IPS DF 6.9 (cell line): ENCODE data around the gene BABAM2.
"Not testable (repeated sequence)": the region's sequence is repeated elsewhere in the genome, so short reads cannot be mapped to it uniquely, and the experiment has no call there.

ENCODE experiments used
- DNase-seq: peaks from one replicate; pipeline ENCODE4 v3.0.0-alpha.2; 2013; ENCODE audit warnings: low read depth, low spot score
- H3K27ac ChIP-seq: one replicate; pipeline ENCODE4 v1.5.1; 2013; ENCODE audit warnings: low read length, control low read depth
- H3K27me3 ChIP-seq: 2 replicates; pipeline ENCODE4 v1.6.1; 2013; ENCODE audit warnings: mild to moderate bottlenecking, low read length; ENCODE audit not compliant: control insufficient read depth, insufficient read depth
- H3K36me3 ChIP-seq: 2 replicates; pipeline ENCODE4 v1.6.1; 2013; ENCODE audit warnings: low read length; ENCODE audit not compliant: control insufficient read depth, insufficient read depth
- H3K4me1 ChIP-seq: 2 replicates; pipeline ENCODE4 v1.6.1; 2013; ENCODE audit warnings: low read length; ENCODE audit not compliant: control insufficient read depth, insufficient read depth
- H3K4me3 ChIP-seq: 2 replicates; pipeline ENCODE4 v1.5.1; 2013; ENCODE audit warnings: mild to moderate bottlenecking, low read length
- H3K9me3 ChIP-seq: 2 replicates; pipeline ENCODE4 v1.6.1; 2013; ENCODE audit warnings: low read length, inconsistent platforms; ENCODE audit not compliant: control insufficient read depth, insufficient read depth
- WGBS: extraction: QIAGEN DNeasy Blood & Tissue Kit; methylation state at CpG from one replicate; pipeline ENCODE4 v1.1.7; 2013; ENCODE audit warnings: mixed read lengths, missing lambda C conversion rate; ENCODE audit not compliant: insufficient read length, insufficient coverage; 5-methylcytosine and 5-hydroxymethylcytosine counted together

BABAM2 gene

DNA sequence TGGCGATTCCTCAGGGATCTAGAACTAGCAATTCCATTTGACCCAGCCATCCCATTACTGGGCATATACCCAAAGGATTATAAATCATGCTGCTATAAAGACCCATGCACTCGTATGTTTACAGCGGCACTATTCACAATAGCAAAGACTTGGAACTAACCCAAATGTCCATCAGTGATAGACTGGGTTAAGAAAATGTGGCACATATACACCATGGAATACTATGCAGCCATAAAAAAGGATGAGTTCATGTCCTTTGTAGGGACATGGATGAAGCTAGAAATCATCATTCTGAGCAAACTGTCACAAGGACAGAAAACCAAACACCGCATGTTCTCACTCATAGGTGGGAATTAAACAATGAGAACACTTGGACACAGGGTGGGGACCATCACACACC lies 481.2 kb downstream of the BABAM2 start:
- not testable (repeated sequence) for H3K36me3 ChIP-seq, H3K27ac ChIP-seq, DNase-seq, H3K4me1 ChIP-seq, H3K9me3 ChIP-seq, H3K27me3 ChIP-seq, H3K4me3 ChIP-seq
- no CpG with 5 or more reads among the region's 4 CpGs for WGBS

DNA sequence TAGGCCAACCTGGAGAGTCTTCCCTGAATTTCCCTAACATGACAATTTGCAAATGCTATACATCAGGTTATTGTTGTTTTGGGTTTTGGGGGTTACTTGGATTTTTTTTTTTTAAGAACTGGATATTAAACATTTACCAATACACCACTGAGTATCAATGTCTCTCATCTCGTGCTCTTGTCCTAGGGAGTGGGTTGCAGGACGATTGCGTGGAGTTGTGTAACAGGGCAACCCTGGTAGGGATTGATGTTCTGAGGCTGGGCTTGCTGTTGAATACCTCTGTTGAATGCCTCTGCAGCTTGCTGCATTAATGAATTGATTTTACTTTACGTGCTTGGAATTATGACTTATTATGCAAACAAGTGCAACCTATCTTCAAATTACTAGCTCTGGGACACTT lies 483.3 kb downstream of the BABAM2 start:
- H3K4me1 ChIP-seq: no peaks in the 10 kb centered on the region; the same call in 1 of the 2 replicates
- WGBS: no CpG with 5 or more reads among the region's 4 CpGs
- DNase-seq: no peak

DNA sequence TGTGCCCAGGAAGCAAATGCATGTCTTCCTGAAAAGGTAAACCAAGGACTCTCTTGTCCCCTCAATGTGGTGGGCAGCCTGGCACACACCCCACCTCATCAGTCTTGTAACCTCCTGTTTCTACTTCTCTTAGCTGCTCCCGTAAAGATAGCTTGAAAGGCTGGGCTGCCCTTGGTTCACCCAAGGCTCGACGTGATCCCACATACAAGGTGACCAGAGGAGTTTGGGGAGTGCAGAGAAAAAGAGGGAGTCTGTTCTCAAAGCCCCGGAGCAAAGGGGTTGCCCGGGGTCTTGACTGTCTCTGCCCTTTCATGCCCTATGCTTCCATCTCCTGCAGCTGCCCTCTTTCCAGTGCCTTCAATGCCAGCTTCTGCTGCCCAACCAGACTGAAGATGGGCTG lies 483.8 kb downstream of the BABAM2 start:
- Histone ChIP-seq H3K4me3 (no peak overlapping the region), H3K27me3 (no peaks in the 10 kb centered on the region), H3K36me3 (no peaks in the 10 kb centered on the region), H3K4me1 (no peaks in the 10 kb centered on the region; the same call in 1 of the 2 replicates), H3K9me3 (no peaks in the 10 kb centered on the region), H3K27ac (no peak overlapping the region)
- DNase-seq: no peak
- no CpG with 5 or more reads among the region's 5 CpGs for WGBS

More for the DNA sequence above, 483.3 kb downstream of the BABAM2 start:
- H3K27me3 ChIP-seq: no peaks in the 10 kb centered on the region
- no peak overlapping the region for H3K27ac ChIP-seq
- no peaks in the 10 kb centered on the region for H3K9me3 ChIP-seq
- H3K36me3 ChIP-seq: no peaks in the 10 kb centered on the region
- no peak overlapping the region for H3K4me3 ChIP-seq

DNA sequence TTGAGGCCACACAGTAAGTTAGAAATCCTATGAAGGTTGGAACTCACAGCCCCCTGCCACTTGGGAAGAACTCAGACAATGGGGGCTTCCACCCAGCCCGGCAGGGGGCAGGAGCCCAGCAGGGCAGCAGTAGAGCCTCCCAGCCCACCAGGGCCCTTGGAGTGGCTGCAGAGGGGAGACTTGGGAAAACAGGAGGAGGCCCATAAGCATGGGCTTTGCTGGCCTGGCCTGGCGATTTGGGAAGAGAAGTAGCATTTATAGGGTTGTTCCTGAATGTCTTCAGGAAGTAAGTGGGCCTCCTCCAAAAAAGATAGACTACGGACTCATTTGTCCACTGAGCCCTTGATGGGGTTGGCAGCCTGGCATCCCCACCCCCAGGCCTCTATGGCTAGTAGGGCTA lies 484.7 kb downstream of the BABAM2 start:
- Histone ChIP-seq H3K27ac (no peak overlapping the region), H3K9me3 (no peaks in the 10 kb centered on the region), H3K4me3 (no peak overlapping the region), H3K36me3 (no peaks in the 10 kb centered on the region), H3K27me3 (no peaks in the 10 kb centered on the region), H3K4me1 (no peaks in the 10 kb centered on the region; the same call in 1 of the 2 replicates)
- no peak for DNase-seq
- WGBS: no CpG with 5 or more reads among the region's 3 CpGs

DNA sequence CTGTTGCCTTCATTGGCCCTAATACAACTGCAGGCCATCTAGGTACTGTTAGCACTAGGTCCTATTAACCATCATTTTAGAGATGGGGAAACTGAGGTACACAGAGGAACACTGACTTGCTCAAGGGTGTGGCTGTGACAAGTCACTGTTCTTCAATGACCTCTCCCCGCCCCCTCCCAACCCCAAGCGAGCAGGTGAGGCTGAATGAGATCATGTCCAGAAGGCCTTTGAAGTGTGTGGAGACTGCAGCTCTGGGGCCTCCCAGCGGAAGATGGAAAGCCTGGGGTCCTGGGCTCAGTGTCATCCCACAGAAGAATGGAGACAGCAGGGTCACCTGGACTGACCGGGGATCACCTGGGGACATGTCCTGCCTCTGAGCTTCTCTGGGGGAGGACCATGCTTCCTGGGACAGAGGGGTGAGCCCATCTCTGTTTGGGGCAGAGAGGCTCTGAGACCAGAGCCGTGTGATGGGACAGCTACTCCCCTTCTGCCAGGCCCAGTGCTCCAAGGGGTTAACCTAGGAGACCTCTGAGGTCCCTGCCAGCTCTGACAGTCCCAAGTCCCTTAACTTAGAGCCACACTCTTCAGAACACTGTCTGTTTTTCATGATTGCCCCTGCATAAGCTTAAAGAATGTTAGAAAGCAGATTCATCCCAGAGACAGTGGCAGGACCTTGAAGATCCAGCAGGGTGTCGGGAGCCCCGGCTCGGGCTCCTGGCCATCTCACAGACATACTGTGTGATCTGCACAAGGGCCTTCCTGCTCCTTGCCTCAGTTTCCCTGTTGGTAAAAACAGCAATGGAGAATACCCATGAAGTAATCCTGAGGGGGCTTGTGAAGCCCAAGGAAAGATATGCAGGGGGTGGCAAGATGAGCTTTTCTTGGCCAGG lies 485.5 kb downstream of the BABAM2 start:
- no peaks in the 10 kb centered on the region for H3K36me3 ChIP-seq
- H3K27ac ChIP-seq: no peak overlapping the region
- no peak overlapping the region for H3K4me3 ChIP-seq
- peaks cover under 1% of the 10 kb centered on the region; the same call in 1 of the 2 replicates for H3K27me3 ChIP-seq
- H3K9me3 ChIP-seq: no peaks in the 10 kb centered on the region
- no CpG with 5 or more reads among the region's 8 CpGs for WGBS
- DNase-seq: no peak
- H3K4me1 ChIP-seq: no peaks in the 10 kb centered on the region; the same call in 1 of the 2 replicates

DNA sequence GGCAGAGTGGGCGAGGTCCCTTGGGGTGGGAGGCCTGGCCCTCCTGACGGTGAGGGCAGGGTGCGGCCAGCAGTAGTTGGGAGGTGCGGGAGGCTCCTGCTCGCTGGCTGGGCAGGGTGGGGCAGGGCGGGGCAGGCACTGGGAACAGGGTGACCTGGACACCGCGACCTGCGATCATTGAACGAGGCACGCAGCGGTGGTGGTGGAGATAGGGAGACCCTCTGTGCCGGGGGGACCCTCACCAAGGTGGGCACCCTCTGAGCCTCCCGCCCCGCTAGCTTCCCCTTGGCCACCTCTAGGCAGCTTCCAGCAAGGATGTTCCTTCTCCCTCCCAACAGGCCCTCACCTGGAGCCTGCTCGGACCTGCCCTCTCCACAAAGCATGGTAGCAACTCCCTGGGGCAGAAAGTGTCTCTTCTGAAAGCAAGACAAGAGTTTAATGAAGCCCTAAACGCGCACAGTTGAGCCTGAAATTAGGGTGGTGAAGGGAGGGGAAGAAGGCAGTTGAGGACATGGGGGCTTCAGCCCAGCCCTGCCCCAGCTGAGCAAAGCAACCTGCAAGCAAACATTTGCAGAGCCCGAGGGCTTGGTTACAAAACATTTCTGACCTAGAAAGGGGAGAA lies 486.8 kb downstream of the BABAM2 start:
- Histone ChIP-seq H3K27me3 (peaks cover 2% of the 10 kb centered on the region; the same call in 1 of the 2 replicates), H3K4me3 (no peak overlapping the region), H3K27ac (no peak overlapping the region), H3K9me3 (no peaks in the 10 kb centered on the region), H3K4me1 (no peaks in the 10 kb centered on the region; the same call in 1 of the 2 replicates), H3K36me3 (no peaks in the 10 kb centered on the region)
- DNase-seq: no peak
- no CpG with 5 or more reads among the region's 19 CpGs for WGBS

DNA sequence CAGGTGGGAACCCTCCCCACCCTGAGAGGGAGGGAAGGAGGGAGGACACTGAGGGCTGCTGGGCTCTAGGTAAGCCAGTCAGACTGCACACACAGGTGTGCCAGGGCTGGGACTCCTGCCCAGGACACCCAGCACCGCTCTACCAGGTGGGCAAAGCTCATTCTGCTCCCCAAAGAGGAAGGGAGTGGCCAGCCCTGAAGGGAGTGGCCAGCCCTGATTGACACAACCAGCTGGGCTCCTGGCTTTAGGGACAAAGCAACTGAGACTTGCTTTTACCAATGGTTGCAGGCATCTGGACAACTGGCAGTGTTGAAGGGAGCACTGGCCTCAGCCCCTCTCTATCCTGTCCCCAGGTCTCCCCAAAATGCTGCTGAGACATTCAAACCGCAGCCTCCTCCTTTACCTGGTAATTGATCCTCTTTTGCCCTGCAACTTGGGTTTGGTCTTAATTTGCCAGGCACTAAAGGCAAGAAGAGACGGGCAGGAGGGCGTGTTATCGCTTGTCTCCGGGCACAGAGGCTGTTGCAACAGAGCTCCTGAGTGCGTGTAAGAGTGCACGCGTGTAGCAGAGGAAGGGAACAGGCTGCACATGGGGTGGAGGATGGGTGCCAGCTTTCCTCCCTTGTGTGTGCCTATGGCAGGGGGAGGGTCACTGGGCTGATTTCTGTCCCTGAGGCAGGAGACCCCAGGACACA lies 487.6 kb downstream of the BABAM2 start:
- Histone ChIP-seq H3K36me3 (no peaks in the 10 kb centered on the region), H3K4me3 (no peak overlapping the region), H3K27me3 (peaks cover 2% of the 10 kb centered on the region; the same call in 1 of the 2 replicates), H3K4me1 (no peaks in the 10 kb centered on the region; the same call in 1 of the 2 replicates), H3K9me3 (no peaks in the 10 kb centered on the region), H3K27ac (no peak overlapping the region)
- DNase-seq: no peak
- no CpG with 5 or more reads among the region's 9 CpGs for WGBS

DNA sequence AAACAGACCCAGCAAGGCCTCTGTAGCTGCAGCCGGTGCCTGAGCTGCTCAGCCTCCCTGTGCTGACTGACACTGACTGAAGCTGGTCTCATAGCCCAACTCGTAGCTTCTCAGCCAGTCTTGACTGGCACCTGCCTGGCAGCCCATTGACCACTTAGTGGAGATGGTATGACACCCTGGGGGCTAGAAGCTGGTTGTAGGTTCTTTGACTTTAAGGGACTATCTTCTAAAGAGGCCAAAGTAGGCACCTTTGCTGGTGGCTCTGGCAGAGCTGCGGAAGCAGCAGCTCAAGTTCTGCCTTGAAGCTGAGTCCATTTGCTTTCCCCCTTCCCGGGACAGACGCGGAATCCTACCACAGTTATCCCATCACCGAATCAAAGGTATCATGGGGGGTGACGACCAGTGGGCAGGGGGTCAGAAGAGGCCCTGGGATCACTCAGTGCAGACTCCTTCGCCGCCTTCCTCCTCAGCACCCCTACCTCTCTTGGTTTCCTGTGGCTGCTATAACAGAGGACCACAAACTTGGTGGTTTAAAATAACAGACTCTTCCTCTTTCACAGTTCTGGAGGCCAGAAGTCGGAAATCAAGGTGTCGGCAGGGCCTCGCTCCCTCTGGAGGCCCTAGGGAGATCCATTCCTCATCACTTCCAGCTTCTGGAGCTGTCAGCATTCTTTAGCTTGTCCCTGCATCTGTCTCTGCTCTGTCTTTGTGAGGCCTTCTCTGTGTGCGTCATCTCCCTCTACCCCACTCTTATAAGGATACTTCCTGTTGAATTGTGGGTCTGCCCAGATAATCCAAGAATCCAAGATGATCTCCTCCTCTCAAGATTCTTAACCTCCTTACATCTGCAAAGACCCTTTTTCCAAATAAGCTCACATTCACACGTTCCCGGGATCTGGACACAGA lies 488.4 kb downstream of the BABAM2 start:
- Histone ChIP-seq H3K27me3 (peaks cover 2% of the 10 kb centered on the region; the same call in 1 of the 2 replicates), H3K4me1 (no peaks in the 10 kb centered on the region; the same call in 1 of the 2 replicates), H3K27ac (no peak overlapping the region), H3K36me3 (no peaks in the 10 kb centered on the region), H3K9me3 (no peaks in the 10 kb centered on the region), H3K4me3 (no peak overlapping the region)
- DNase-seq: no peak
- no CpG with 5 or more reads among the region's 16 CpGs for WGBS

DNA sequence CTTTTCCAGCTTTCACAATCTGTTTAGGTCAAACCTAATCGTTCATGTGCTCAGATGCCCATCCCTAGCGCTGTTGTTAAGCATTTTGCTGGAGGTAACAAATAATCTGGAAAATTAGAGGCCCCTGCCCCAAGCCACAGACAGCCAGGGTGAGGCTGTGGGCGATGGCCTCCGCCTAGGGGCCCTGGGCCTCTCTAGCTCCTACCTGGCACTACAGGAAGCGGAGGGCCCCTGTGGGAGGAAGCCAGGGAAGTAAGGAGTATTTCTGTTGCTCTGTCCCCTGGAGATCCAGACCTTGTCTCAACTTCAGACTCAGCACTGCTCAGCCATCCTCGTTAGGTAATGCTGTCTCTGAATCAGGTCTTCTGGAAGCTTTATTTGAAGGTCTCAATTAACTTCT lies 489.7 kb downstream of the BABAM2 start:
- Histone ChIP-seq H3K27ac (no peak overlapping the region), H3K9me3 (no peaks in the 10 kb centered on the region), H3K36me3 (no peaks in the 10 kb centered on the region), H3K27me3 (peaks cover 2% of the 10 kb centered on the region; the same call in 1 of the 2 replicates), H3K4me1 (no peaks in the 10 kb centered on the region; the same call in 1 of the 2 replicates), H3K4me3 (no peak overlapping the region)
- DNase-seq: no peak
- no CpG with 5 or more reads among the region's 6 CpGs for WGBS
